KMS-11 (cell line): Measurements from ENCODE around the gene CDH26.
"Not testable (repeated sequence)": the region's sequence is repeated elsewhere in the genome, so short reads cannot be mapped to it uniquely, and the experiment has no call there.

Experiments
- H2AFZ ChIP-seq: fragments of 200-600 bp; sonication (generic); 2 replicates; pipeline ENCODE4 v1.6.1; 2016; ENCODE audit warnings: antibody characterized with exemption, mixed run types, low read depth
- H3K27ac ChIP-seq: fragments of 200-600 bp; sonication (generic); 2 replicates; pipeline ENCODE4 v1.6.1; 2016; ENCODE audit warnings: mild to moderate bottlenecking, mixed run types
- H3K27me3 ChIP-seq: fragments of 200-600 bp; sonication (generic); 2 replicates; pipeline ENCODE4 v1.6.1; 2017; ENCODE audit warnings: mild to moderate bottlenecking, low read depth, mixed run types, moderate library complexity; ENCODE audit not compliant: insufficient read depth
- H3K36me3 ChIP-seq: fragments of 200-600 bp; sonication (generic); 2 replicates; pipeline ENCODE4 v1.6.1; 2017; ENCODE audit warnings: mild to moderate bottlenecking, mixed run types; ENCODE audit not compliant: insufficient read depth
- H3K4me1 ChIP-seq: fragments of 200-600 bp; sonication (generic); 2 replicates; pipeline ENCODE4 v1.6.1; 2016; ENCODE audit warnings: mild to moderate bottlenecking, low read depth, mixed run types; ENCODE audit not compliant: poor library complexity, severe bottlenecking
- H3K4me2 ChIP-seq: fragments of 200-600 bp; sonication (generic); 2 replicates; pipeline ENCODE4 v1.7.0; 2016; ENCODE audit warnings: mild to moderate bottlenecking, mixed run types
- H3K4me3 ChIP-seq: fragments of 200-600 bp; sonication (generic); IDR thresholded peaks from 2 replicates; pipeline ENCODE4 v1.6.1; 2017; ENCODE audit warnings: low read depth, low read length, mixed read lengths; ENCODE audit not compliant: insufficient read depth
- H3K79me2 ChIP-seq: fragments of 200-600 bp; sonication (generic); 2 replicates; pipeline ENCODE4 v1.6.1; 2016; ENCODE audit warnings: low read depth, mixed run types; ENCODE audit not compliant: insufficient read depth
- H3K9ac ChIP-seq: fragments of 200-600 bp; sonication (generic); 2 replicates; pipeline ENCODE4 v1.6.1; 2016; ENCODE audit warnings: mild to moderate bottlenecking, mixed run types
- H4K20me1 ChIP-seq: fragments of 200-600 bp; sonication (generic); 2 replicates; pipeline ENCODE4 v1.6.1; 2016; ENCODE audit warnings: mild to moderate bottlenecking, mixed run types; ENCODE audit not compliant: insufficient read depth
- CTCF ChIP-seq: fragments of 200-600 bp; sonication (generic); conservative IDR thresholded peaks from 2 replicates; pipeline ENCODE4 v1.6.1; 2017; ENCODE audit warnings: low read depth, mild to moderate bottlenecking, antibody characterized with exemption, low read length, moderate library complexity, mixed read lengths

CDH26 gene

GRCh38 chr20:60040471-60041162 is 82.4 kb downstream of the CDH26 start:
- Histone ChIP-seq H3K27me3 (no peaks in the 10 kb centered on the region), H2AFZ (no peak overlapping the region), H3K36me3 (no peaks in the 10 kb centered on the region), H3K4me3 (no peak overlapping the region), H3K4me1 (no peaks in the 10 kb centered on the region), H3K9ac (no peak overlapping the region), H3K4me2 (no peak overlapping the region), H4K20me1 (no peaks in the 10 kb centered on the region), H3K79me2 (no peaks in the 10 kb centered on the region), H3K27ac (no peak overlapping the region)
- TF ChIP-seq CTCF: no peak

GRCh38 chr20:60041436-60042165 is 83.4 kb downstream of the CDH26 start:
- H3K27me3 ChIP-seq, H3K9ac ChIP-seq, H3K79me2 ChIP-seq, H3K4me2 ChIP-seq, H3K27ac ChIP-seq, H4K20me1 ChIP-seq, H2AFZ ChIP-seq, H3K4me3 ChIP-seq, H3K4me1 ChIP-seq, H3K36me3 ChIP-seq: not testable (repeated sequence)

- Histone ChIP-seq H2AFZ (no peak overlapping the region), H3K4me1 (no peaks in the 10 kb centered on the region), H3K27me3 (no peaks in the 10 kb centered on the region; the same call in 1 of the 2 replicates), H3K4me2 (no peak overlapping the region), H3K36me3 (no peaks in the 10 kb centered on the region), H3K4me3 (no peak overlapping the region), H3K79me2 (no peaks in the 10 kb centered on the region), H4K20me1 (no peaks in the 10 kb centered on the region), H3K27ac (no peak overlapping the region), H3K9ac (no peak overlapping the region)
- no peak for TF ChIP-seq CTCF
Measured at GRCh38 chr20:60043435-60043834, 85.2 kb downstream of the CDH26 start.

GRCh38 chr20:60046011-60046413 is 87.8 kb downstream of the CDH26 start:
- no peaks in the 10 kb centered on the region; the same call in 1 of the 2 replicates for H3K27me3 ChIP-seq
- no peak overlapping the region for H2AFZ ChIP-seq
- H3K27ac ChIP-seq: no peak overlapping the region
- no peak overlapping the region for H3K4me2 ChIP-seq
- no peaks in the 10 kb centered on the region for H4K20me1 ChIP-seq
- H3K79me2 ChIP-seq: no peaks in the 10 kb centered on the region
- H3K36me3 ChIP-seq: no peaks in the 10 kb centered on the region
- no peak for TF ChIP-seq CTCF
- no peak overlapping the region for H3K9ac ChIP-seq
- H3K4me3 ChIP-seq: no peak overlapping the region
- H3K4me1 ChIP-seq: no peaks in the 10 kb centered on the region

- Histone ChIP-seq H3K4me1 (no peaks in the 10 kb centered on the region), H3K27ac (no peak overlapping the region), H2AFZ (no peak overlapping the region), H3K4me3 (no peak overlapping the region), H3K27me3 (no peaks in the 10 kb centered on the region; the same call in 1 of the 2 replicates), H3K36me3 (no peaks in the 10 kb centered on the region), H4K20me1 (no peaks in the 10 kb centered on the region), H3K4me2 (no peak overlapping the region), H3K79me2 (no peaks in the 10 kb centered on the region), H3K9ac (no peak overlapping the region)
- TF ChIP-seq CTCF: no peak
Measured at GRCh38 chr20:60046436-60046835, 88.2 kb downstream of the CDH26 start.
